H1 (cell line): ENCODE results near the gene GTPBP6. TPM values are rescaled to one million over a fixed set of nuclear protein-coding genes. Genes with fewer than 3 reads are reported as not detected.

Experiments used
- CTCF ChIA-PET: fragments of 300-600 bp; sonication (Branson Sonifier 250); formaldehyde crosslinking; loops from one replicate; lab custom pipeline; 2021; ENCODE audit not compliant: partially characterized antibody; lab: Charles Lee
- POLR2A ChIA-PET: fragments of 300-600 bp; sonication (Branson Sonifier 250); formaldehyde crosslinking; loops from one replicate; lab custom pipeline; 2021; ENCODE audit warnings: inconsistent platforms; ENCODE audit not compliant: partially characterized antibody; lab: Charles Lee
- DNase-seq, 2 experiments: peaks; one replicate each; pipeline versions ENCODE4 v3.0.0 to v3.0.0-alpha.2; 2010 to 2022; ENCODE audit warnings: low spot score in 2 of 2, low read depth in 1 of 2, mixed read lengths in 1 of 2
- FAIRE-seq: peaks from 2 replicates; lab custom pipeline; 2011; peaks lifted over from hg19 to GRCh38; lab: Jason Lieb, UNC
- H2AFZ ChIP-seq: 2 replicates; pipeline ENCODE4 v1.8.1; 2012; ENCODE audit warnings: low read length, inconsistent platforms
- H2AK5ac ChIP-seq: 2 replicates; pipeline ENCODE4 v1.6.1; 2013; ENCODE audit warnings: low read depth, low read length
- H2BK120ac ChIP-seq: replicated peaks from 2 replicates; pipeline ENCODE3; 2013; ENCODE audit warnings: low read depth, low read length, inconsistent platforms
- H2BK12ac ChIP-seq: 2 replicates; pipeline ENCODE4 v1.6.1; 2013; ENCODE audit warnings: low read depth, low read length
- H2BK15ac ChIP-seq: 2 replicates; pipeline ENCODE4 v1.6.1; 2013; ENCODE audit warnings: low read length
- H2BK20ac ChIP-seq: 2 replicates; pipeline ENCODE4 v1.6.1; 2013; ENCODE audit warnings: low read length
- H2BK5ac ChIP-seq: 2 replicates; pipeline ENCODE4 v1.6.1; 2013; ENCODE audit warnings: low read depth, low read length
- H3K14ac ChIP-seq: 2 replicates; pipeline ENCODE4 v1.6.1; 2013; ENCODE audit warnings: inconsistent platforms; ENCODE audit not compliant: insufficient read length
- H3K18ac ChIP-seq: 2 replicates; pipeline ENCODE4 v1.6.1; 2013; ENCODE audit warnings: low read length; ENCODE audit errors: extremely low read depth
- H3K23ac ChIP-seq: 2 replicates; pipeline ENCODE4 v1.6.1; 2013; ENCODE audit warnings: inconsistent platforms; ENCODE audit not compliant: insufficient read length
- H3K23me2 ChIP-seq: 2 replicates; pipeline ENCODE4 v1.6.1; 2013; ENCODE audit warnings: low read depth, low read length
- H3K27ac ChIP-seq: 2 replicates; pipeline ENCODE4 v1.6.1; 2011; ENCODE audit warnings: low read depth, low read length, inconsistent platforms
- H3K27me3 ChIP-seq, 4 experiments: replicated peaks in 1 of 4; 1 replicate in 1 of 4; 2 replicates in 3 of 4; pipeline versions ENCODE4 v1.6.1 to v1.8.1; 2011 to 2013; ENCODE audit warnings: low read length in 3 of 4, mild to moderate bottlenecking in 3 of 4, inconsistent platforms in 2 of 4, mixed read lengths in 2 of 4, moderate library complexity in 1 of 4; ENCODE audit not compliant: control insufficient read depth in 3 of 4, insufficient read depth in 3 of 4; ENCODE audit errors: extremely low read depth in 1 of 4
- H3K36me3 ChIP-seq, 4 experiments: 2 replicates each; pipeline versions ENCODE4 v1.6.1 to v1.8.1; 2011 to 2013; ENCODE audit warnings: mild to moderate bottlenecking in 4 of 4, low read length in 3 of 4, moderate library complexity in 2 of 4, control low read depth in 1 of 4, inconsistent platforms in 1 of 4; ENCODE audit not compliant: insufficient read depth in 4 of 4, control insufficient read depth in 2 of 4
- H3K4ac ChIP-seq: replicated peaks from 2 replicates; pipeline ENCODE3; 2013; ENCODE audit warnings: low read length, low read depth, mixed read lengths, inconsistent platforms; ENCODE audit not compliant: insufficient read length
- H3K4me1 ChIP-seq, 4 experiments: replicated peaks in 1 of 4; 1 replicate in 1 of 4; 2 replicates in 3 of 4; pipeline versions ENCODE4 v1.6.1 to v1.8.1; 2011 to 2013; ENCODE audit warnings: low read length in 3 of 4, inconsistent platforms in 2 of 4, mixed read lengths in 1 of 4; ENCODE audit not compliant: insufficient read depth in 4 of 4, control insufficient read depth in 3 of 4
- H3K4me2 ChIP-seq, 2 experiments: 2 replicates each; pipeline versions ENCODE4 v1.6.1 to v1.8.1; 2011 to 2013; ENCODE audit warnings: low read depth in 2 of 2, low read length in 2 of 2, control low read depth in 1 of 2, inconsistent platforms in 1 of 2, mild to moderate bottlenecking in 1 of 2; ENCODE audit not compliant: insufficient read depth in 1 of 2
- H3K4me3 ChIP-seq, 4 experiments: fragments of 200-600, 300-600 bp in 1 of 4; sonication (generic), shearing (Covaris generic), sonication (Bioruptor Twin) in 1 of 4; 2 replicates each; pipeline versions ENCODE4 v1.5.1 to v1.8.1; 2011 to 2016; ENCODE audit warnings: low read length in 4 of 4, low read depth in 3 of 4, control low read depth in 2 of 4, inconsistent platforms in 2 of 4, mild to moderate bottlenecking in 2 of 4, mixed read lengths in 1 of 4, moderate library complexity in 1 of 4; ENCODE audit not compliant: insufficient read depth in 2 of 4; ENCODE audit errors: extremely low read depth in 1 of 4
- H3K56ac ChIP-seq: replicated peaks from 2 replicates; pipeline ENCODE3; 2013; ENCODE audit warnings: low read depth, mild to moderate bottlenecking, mixed read lengths, low read length, inconsistent platforms; ENCODE audit not compliant: insufficient read length
- H3K79me1 ChIP-seq: 2 replicates; pipeline ENCODE4 v1.6.1; 2013; ENCODE audit warnings: low read depth, low read length, control low read depth
- H3K79me2 ChIP-seq, 2 experiments: 2 replicates each; pipeline versions ENCODE4 v1.6.1 to v1.8.1; 2012 to 2013; ENCODE audit warnings: low read length in 2 of 2, mild to moderate bottlenecking in 2 of 2, inconsistent platforms in 1 of 2; ENCODE audit not compliant: insufficient read depth in 2 of 2, control insufficient read depth in 1 of 2
- H3K9ac ChIP-seq, 4 experiments: replicated peaks in 1 of 4; 1 replicate in 1 of 4; 2 replicates in 3 of 4; pipeline versions ENCODE4 v1.6.1 to v1.8.1; 2011 to 2013; ENCODE audit warnings: low read depth in 3 of 4, low read length in 3 of 4, control low read depth in 2 of 4, mild to moderate bottlenecking in 2 of 4, moderate library complexity in 2 of 4, inconsistent platforms in 1 of 4; ENCODE audit errors: extremely low read depth in 1 of 4
- H3K9me3 ChIP-seq, 2 experiments: 2 replicates each; pipeline versions ENCODE4 v1.6.1 to v1.8.1; 2012 to 2013; ENCODE audit warnings: mild to moderate bottlenecking in 2 of 2, moderate library complexity in 2 of 2, control low read depth in 1 of 2, inconsistent platforms in 1 of 2, low read depth in 1 of 2, low read length in 1 of 2, mixed read lengths in 1 of 2; ENCODE audit not compliant: insufficient read depth in 2 of 2
- H4K20me1 ChIP-seq, 2 experiments: replicated peaks in 1 of 2; 2 replicates each; pipeline versions ENCODE3 to v1.8.1; 2011 to 2013; ENCODE audit warnings: inconsistent platforms in 2 of 2, low read length in 2 of 2, mild to moderate bottlenecking in 1 of 2; ENCODE audit not compliant: insufficient read depth in 2 of 2, control insufficient read depth in 1 of 2
- H4K5ac ChIP-seq: 2 replicates; pipeline ENCODE4 v1.6.1; 2013; ENCODE audit warnings: low read length, low read depth, mixed read lengths, inconsistent platforms; ENCODE audit not compliant: insufficient read length
- H4K8ac ChIP-seq: 2 replicates; pipeline ENCODE4 v1.8.0; 2013; ENCODE audit warnings: mild to moderate bottlenecking, moderate library complexity, low read length, inconsistent platforms; ENCODE audit not compliant: insufficient read depth; ENCODE audit errors: extremely low read depth
- H4K91ac ChIP-seq: replicated peaks from 2 replicates; pipeline ENCODE3; 2013; ENCODE audit warnings: low read length, mixed read lengths, inconsistent platforms; ENCODE audit not compliant: insufficient read length
- BACH1 ChIP-seq: IDR thresholded peaks from 2 replicates; pipeline ENCODE4 v1.6.1; 2012; ENCODE audit warnings: low read length, improper control_type of control experiment
- BRCA1 ChIP-seq: IDR thresholded peaks from 2 replicates; pipeline ENCODE4 v1.6.1; 2012; ENCODE audit warnings: low read depth, low read length, improper control_type of control experiment
- CHD1 ChIP-seq: IDR thresholded peaks from 2 replicates; pipeline ENCODE4 v1.6.1; 2012; ENCODE audit warnings: low read depth, low read length, improper control_type of control experiment
- RFX5 ChIP-seq: IDR thresholded peaks from 2 replicates; pipeline ENCODE4 v1.6.1; 2011; ENCODE audit warnings: low read depth, low read length, improper control_type of control experiment, borderline replicate concordance
- WGBS, 2 experiments: shearing (Covaris generic) in 1 of 2; methylation state at CpG; one replicate each; pipeline versions ENCODE4 v1.1.6 to v1.1.7; 2013 to 2015; ENCODE audit warnings: low lambda C conversion rate in 2 of 2, mixed read lengths in 2 of 2, inconsistent platforms in 1 of 2, low coverage in 1 of 2, missing lambda C conversion rate in 1 of 2; ENCODE audit not compliant: insufficient replicate concordance in 2 of 2, insufficient coverage in 1 of 2, insufficient read length in 1 of 2; ENCODE audit errors: extremely low coverage in 1 of 2, missing lambda C conversion rate in 1 of 2; 5-methylcytosine and 5-hydroxymethylcytosine counted together
- polyA plus RNA-seq, 7 experiments: library from polyadenylated mRNA; depleted of rRNA in 3 of 7; stranded (reverse) in 5 of 7; unstranded in 2 of 7; fragments of >200 nt in 5 of 7; fragments of 200-250 nt in 2 of 7; gene quantifications; 1 replicate in 5 of 7; 2 replicates in 1 of 7; 4 replicates in 1 of 7; pipeline versions ENCODE4 v1.2.1 to v1.2.3, GENCODE V29; 2011 to 2013; ENCODE audit warnings: missing spikeins in 2 of 7, mixed read lengths in 2 of 7
- total RNA-seq: library from RNA; stranded (reverse); fragmentation: NEBNext Ultra II Directional; extraction: Animal tissue kit (Norgen Biotek cat#: 25700); gene quantifications from 2 replicates; pipeline ENCODE4 v1.2.1, GENCODE V29; 2021

The GTPBP6 gene
- total and polyA plus RNA-seq, 2 of the 8 experiments (the other 6 are each of a cell fraction or from before 2014, with no cell fraction given), result 33.9 to 57.1 TPM

DNA sequence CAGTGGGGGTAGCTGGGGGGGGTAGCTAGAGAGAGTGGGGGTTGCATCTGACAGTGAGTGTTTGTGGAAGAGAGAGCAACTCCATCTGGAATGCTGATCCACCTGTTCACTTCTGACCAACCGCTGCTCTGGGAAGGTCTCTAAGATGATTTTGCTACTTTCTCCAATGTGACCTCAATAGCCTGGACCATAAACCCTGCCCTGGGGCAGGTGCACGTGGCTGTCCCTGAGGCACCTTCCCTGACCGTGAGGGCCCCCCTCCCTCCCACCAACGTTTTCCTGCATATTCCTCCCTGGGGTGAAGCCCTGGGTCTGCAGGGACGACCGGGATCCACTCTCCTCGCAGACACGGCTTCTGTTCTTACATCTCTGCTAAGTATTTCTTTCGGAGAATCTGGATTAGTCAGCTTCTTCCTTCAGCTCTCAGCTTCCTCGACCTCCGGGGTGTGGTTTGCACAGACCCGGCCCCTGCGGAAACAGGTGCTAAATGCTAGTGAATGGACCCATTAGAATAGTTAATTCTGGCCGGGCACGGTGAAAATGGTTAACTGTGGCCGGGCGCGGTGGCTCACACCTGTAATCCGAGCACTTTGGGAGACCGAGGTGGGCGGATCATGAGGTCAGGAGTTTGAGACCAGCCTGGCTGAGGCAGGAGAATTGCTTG, 58.8 kb downstream of the GTPBP6 start:
- Histone ChIP-seq H3K79me1 (no peaks in the 10 kb centered on the region), H3K23me2 (no peaks in the 10 kb centered on the region), H3K27me3 (no peaks in the 10 kb centered on the region), H3K18ac (no peak overlapping the region), H3K36me3 (no peaks in the 10 kb centered on the region), H3K4ac (no peak overlapping the region), H3K9ac (no peak overlapping the region), H2AK5ac (0 out of 2 replicates have a peak overlapping the region, but pooled peaks have one; percentile 39), H3K14ac (no peak overlapping the region), H3K4me3 (no peak overlapping the region), H2AFZ (no peak overlapping the region), H2BK12ac (no peak overlapping the region), H3K79me2 (no peaks in the 10 kb centered on the region), H3K4me2 (no peak overlapping the region), H3K56ac (no peak overlapping the region), H3K27ac (no peak overlapping the region), H3K23ac (no peak overlapping the region), H2BK5ac (no peak overlapping the region), H2BK15ac (no peak overlapping the region), H2BK120ac (no peak overlapping the region), H3K4me1 (peaks cover 0 to 3% (median 0%) of the 10 kb centered on the region in 4 experiments; a peak in 2 of 7 replicates), H4K91ac (no peak overlapping the region), H4K5ac (no peak overlapping the region), H2BK20ac (no peak overlapping the region), H4K8ac (no peak overlapping the region), H3K9me3 (no peaks in the 10 kb centered on the region; a peak in 1 of 4 replicates), H4K20me1 (no peaks in the 10 kb centered on the region)
- FAIRE-seq, result no peak
- WGBS, 2 experiments, result 74% methylated on average over 19 of the region's 21 CpGs; no CpG with 5 or more reads in 1 of the 2 experiments
- ChIA-PET POLR2A (no interaction called here), CTCF (no interaction called here)
- DNase-seq, result no peak
- TF ChIP-seq BRCA1 (no peak), BACH1 (no peak), CHD1 (no peak), RFX5 (no peak)
